IMR-90 (cell line): ENCODE results near the gene G6PC2.

Experiments used
- BHLHE40 ChIP-seq: fragments of 150-350 bp; IDR thresholded peaks from 2 replicates; pipeline ENCODE4 v1.6.1; 2016; ENCODE audit warnings: mild to moderate bottlenecking, low read depth, low read length
- CTCF ChIP-seq: conservative IDR thresholded peaks from 2 replicates; pipeline ENCODE4 v1.5.1; 2012; ENCODE audit warnings: mild to moderate bottlenecking, low read depth, low read length, improper control_type of control experiment
- FOS ChIP-seq: fragments of 150-350 bp; IDR thresholded peaks from 2 replicates; pipeline ENCODE4 v1.6.1; 2016; ENCODE audit warnings: low read depth, low read length
- MAFK ChIP-seq: IDR thresholded peaks from 2 replicates; pipeline ENCODE4 v1.6.1; 2012; ENCODE audit warnings: low read depth, low read length, improper control_type of control experiment
- MAZ ChIP-seq: IDR thresholded peaks from 2 replicates; pipeline ENCODE4 v1.6.1; 2012; ENCODE audit warnings: low read depth, mild to moderate bottlenecking, low read length, improper control_type of control experiment, moderate library complexity, borderline replicate concordance
- NFE2L2 ChIP-seq: fragments of 150-350 bp; IDR thresholded peaks from 2 replicates; pipeline ENCODE4 v1.6.1; 2016; ENCODE audit warnings: low read depth, mild to moderate bottlenecking, low read length
- POLR2A ChIP-seq: IDR thresholded peaks from 2 replicates; pipeline ENCODE4 v1.6.1; 2012; ENCODE audit warnings: mild to moderate bottlenecking, low read depth, low read length
- RAD21 ChIP-seq: IDR thresholded peaks from 2 replicates; pipeline ENCODE4 v1.6.1; 2012; ENCODE audit warnings: low read length, improper control_type of control experiment
- RCOR1 ChIP-seq: IDR thresholded peaks from 2 replicates; pipeline ENCODE4 v1.6.1; 2012; ENCODE audit warnings: mild to moderate bottlenecking, low read length, improper control_type of control experiment; ENCODE audit not compliant: insufficient replicate concordance
- USF2 ChIP-seq: fragments of 150-350 bp; IDR thresholded peaks from 2 replicates; pipeline ENCODE4 v1.6.1; 2017; ENCODE audit warnings: mild to moderate bottlenecking, antibody characterized with exemption, low read length, low read depth

GRCh38 chr2:168851674-168852320 lies 49.3 kb upstream of the G6PC2 start:
- TF ChIP-seq CTCF (no peak), POLR2A (no peak), USF2 (no peak), RAD21 (no peak), BHLHE40 (no peak), MAFK (no peak), MAZ (no peak), NFE2L2 (no peak), FOS (no peak), RCOR1 (no peak)
